HEK293 (cell line): Measurements from ENCODE around the gene BCL6B.

Experiments used
- ZBTB8A ChIP-seq: fragments of 450-650 bp; formaldehyde crosslinking; IDR thresholded peaks from 2 replicates; pipeline ENCODE4 v1.5.1; 2016; ENCODE audit warnings: missing biosample characterization, missing genetic modification characterization
- ZNF2 ChIP-seq: fragments of 450-650 bp; formaldehyde crosslinking; IDR thresholded peaks from 2 replicates; pipeline ENCODE4 v1.5.1; 2016; ENCODE audit warnings: missing biosample characterization, missing genetic modification characterization
- ZNF24 ChIP-seq: fragments of 450-650 bp; formaldehyde crosslinking; IDR thresholded peaks from 2 replicates; pipeline ENCODE4 v1.5.1; 2016; ENCODE audit warnings: missing biosample characterization, missing genetic modification characterization
- TF ChIP-seq, protein P1 (sequence below): fragments of 450-650 bp; formaldehyde crosslinking; IDR thresholded peaks from 2 replicates; pipeline ENCODE4 v1.5.1; 2016; ENCODE audit warnings: missing biosample characterization, missing genetic modification characterization

DNA sequence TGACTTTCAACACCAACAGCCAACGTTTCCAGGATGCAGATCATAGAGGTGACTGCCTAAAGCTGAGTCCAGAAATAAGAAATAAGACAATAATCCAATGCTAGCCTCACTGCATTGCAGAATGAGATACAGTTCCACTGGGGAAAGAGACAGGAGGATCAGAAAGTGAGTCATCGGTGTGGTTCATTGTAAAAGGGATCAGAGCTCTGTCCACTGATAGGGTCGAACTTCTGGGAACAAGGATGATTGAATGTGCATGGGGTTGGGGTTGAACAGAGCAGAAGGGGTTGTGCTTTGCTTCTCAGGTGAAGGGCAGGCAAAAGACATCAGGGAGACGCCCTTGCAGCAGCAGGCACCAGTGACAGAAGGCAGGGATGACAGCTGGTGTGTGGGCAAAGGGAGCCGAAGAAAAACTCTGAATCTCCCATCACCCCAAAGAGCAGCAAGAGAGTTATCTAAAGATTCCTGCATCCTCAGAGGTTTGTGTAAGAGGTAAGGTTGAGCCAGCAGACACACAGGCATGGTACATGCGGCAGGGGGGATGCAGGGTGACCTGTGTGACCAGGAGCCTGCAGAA lies 40.8 kb downstream of the BCL6B start:
- TF ChIP-seq, protein P1, sequence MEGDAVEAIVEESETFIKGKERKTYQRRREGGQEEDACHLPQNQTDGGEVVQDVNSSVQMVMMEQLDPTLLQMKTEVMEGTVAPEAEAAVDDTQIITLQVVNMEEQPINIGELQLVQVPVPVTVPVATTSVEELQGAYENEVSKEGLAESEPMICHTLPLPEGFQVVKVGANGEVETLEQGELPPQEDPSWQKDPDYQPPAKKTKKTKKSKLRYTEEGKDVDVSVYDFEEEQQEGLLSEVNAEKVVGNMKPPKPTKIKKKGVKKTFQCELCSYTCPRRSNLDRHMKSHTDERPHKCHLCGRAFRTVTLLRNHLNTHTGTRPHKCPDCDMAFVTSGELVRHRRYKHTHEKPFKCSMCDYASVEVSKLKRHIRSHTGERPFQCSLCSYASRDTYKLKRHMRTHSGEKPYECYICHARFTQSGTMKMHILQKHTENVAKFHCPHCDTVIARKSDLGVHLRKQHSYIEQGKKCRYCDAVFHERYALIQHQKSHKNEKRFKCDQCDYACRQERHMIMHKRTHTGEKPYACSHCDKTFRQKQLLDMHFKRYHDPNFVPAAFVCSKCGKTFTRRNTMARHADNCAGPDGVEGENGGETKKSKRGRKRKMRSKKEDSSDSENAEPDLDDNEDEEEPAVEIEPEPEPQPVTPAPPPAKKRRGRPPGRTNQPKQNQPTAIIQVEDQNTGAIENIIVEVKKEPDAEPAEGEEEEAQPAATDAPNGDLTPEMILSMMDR, result no peak
- TF ChIP-seq ZNF24 (tag by site-specific recombination), result no peak
- TF ChIP-seq ZNF2, result no peak
- TF ChIP-seq ZBTB8A (tag by site-specific recombination), result no peak
